ENCODE measurements around the gene TSSK6. TPM values are rescaled to one million over a fixed set of nuclear protein-coding genes. Genes with fewer than 3 reads are reported as not detected.
"Not testable (repeated sequence)": the region's sequence is repeated elsewhere in the genome, so short reads cannot be mapped to it uniquely, and the experiment has no call there.

Gene TSSK6
- total and polyA plus RNA-seq, 5 experiments from 2014 or later: 0.59 to 10.8 (median 3.7) TPM

- POLR2A ChIA-PET: interaction anchor here (1.2 to 2.4 kb wide), 3 partner anchors 13 to 90 kb away, joined by 3 to 8 read pairs (median 6); no protein-coding TSS in a partner anchor
- Mint-ChIP-seq H3K27ac (peak overlapping the region; percentile 22 to 90 (median 77)), H3K9me3 (no peaks in the 10 kb centered on the region), H3K36me3 (peaks cover 0 to 60% (median 9%) of the 10 kb centered on the region in 3 donors), H3K4me1 (peaks cover 39 to 91% (median 78%) of the 10 kb centered on the region in 4 donors), H3K4me3 (peak overlapping the region in 1 of 10 donors; percentile 16), H3K27me3 (no peaks in the 10 kb centered on the region)
- ATAC-seq: no peak
- DNase-seq: no peak
These were observed 40.2 kb downstream of the TSSK6 start for GRCh38 chr19:19475015-19475765.

- peaks cover 16 to 67% (median 30%) of the 10 kb centered on the region in 3 donors for H3K36me3 Mint-ChIP-seq
- H3K4me3 Mint-ChIP-seq: peak overlapping the region in 1 of 10 donors; percentile 34
- ATAC-seq, DNase-seq, H3K27me3 Mint-ChIP-seq: not testable (repeated sequence)
- peaks cover 0 to 19% (median 13%) of the 10 kb centered on the region in 9 donors for H3K9me3 Mint-ChIP-seq
- POLR2A ChIA-PET: interaction anchor here (0.9 kb wide), 1 partner anchor 12 kb away, joined by 4 read pairs; no protein-coding TSS in a partner anchor
- peaks cover 31 to 74% (median 61%) of the 10 kb centered on the region in 4 donors for H3K4me1 Mint-ChIP-seq
- H3K27ac Mint-ChIP-seq: peak overlapping the region; percentile 53 to 83 (median 70)
These were observed 43.2 kb downstream of the TSSK6 start for GRCh38 chr19:19472106-19472505.

GRCh38 chr19:19471682-19472081, 43.7 kb downstream of the TSSK6 start:
- H3K4me1 Mint-ChIP-seq: peaks cover 28 to 70% (median 58%) of the 10 kb centered on the region in 4 donors
- DNase-seq (no peak), ATAC-seq (no peak)
- H3K27ac Mint-ChIP-seq: peak overlapping the region in 7 of 10 donors; percentile 53 to 83 (median 59)
- H3K27me3 Mint-ChIP-seq: no peaks in the 10 kb centered on the region
- H3K9me3 Mint-ChIP-seq: peaks cover 0 to 19% (median 13%) of the 10 kb centered on the region in 9 donors
- H3K36me3 Mint-ChIP-seq: peaks cover 16 to 68% (median 34%) of the 10 kb centered on the region in 3 donors
- H3K4me3 Mint-ChIP-seq: peak overlapping the region in 1 of 10 donors; percentile 34
- POLR2A ChIA-PET: interaction anchor here (0.9 kb wide), 1 partner anchor 12 kb away, joined by 4 read pairs; no protein-coding TSS in a partner anchor

- Mint-ChIP-seq H3K9me3 (peaks cover 0 to 21% (median 13%) of the 10 kb centered on the region in 9 donors), H3K36me3 (peaks cover 16 to 71% (median 45%) of the 10 kb centered on the region in 3 donors), H3K4me3 (peak overlapping the region in 1 of 10 donors; percentile 26), H3K27ac (peak overlapping the region in 6 of 10 donors; percentile 5 to 74 (median 36)), H3K27me3 (no peaks in the 10 kb centered on the region), H3K4me1 (peaks cover 25 to 69% (median 55%) of the 10 kb centered on the region in 4 donors)
- DNase-seq (no peak), ATAC-seq (no peak)
- POLR2A ChIA-PET: interaction anchor here (0.7 to 1.0 kb wide), 2 partner anchors 11 to 53 kb away, joined by 4 to 6 read pairs; no protein-coding TSS in a partner anchor
These were observed 44.8 kb downstream of the TSSK6 start for GRCh38 chr19:19470579-19470978.

GRCh38 chr19:19468424-19469050, 46.8 kb downstream of the TSSK6 start:
- ATAC-seq (peak in 1 of 2 donors; percentile 33), DNase-seq (no peak)
- Mint-ChIP-seq H3K4me1 (peaks cover 28 to 69% (median 54%) of the 10 kb centered on the region in 4 donors), H3K4me3 (no peak overlapping the region), H3K27ac (peak overlapping the region in 8 of 10 donors; percentile 33 to 75 (median 59)), H3K27me3 (no peaks in the 10 kb centered on the region), H3K36me3 (peaks cover 16 to 64% (median 50%) of the 10 kb centered on the region in 3 donors), H3K9me3 (peaks cover 0 to 21% (median 13%) of the 10 kb centered on the region in 9 donors)
- POLR2A ChIA-PET: interaction anchor here (1.0 kb wide), 1 partner anchor 24 kb away, joined by 3 read pairs; no protein-coding TSS in a partner anchor

GRCh38 chr19:19466201-19466600, 49.1 kb downstream of the TSSK6 start:
- peak overlapping the region in 1 of 10 donors; percentile 16 for H3K4me3 Mint-ChIP-seq
- POLR2A ChIA-PET: no interaction called here
- H3K27me3 Mint-ChIP-seq: no peaks in the 10 kb centered on the region
- peak overlapping the region in 9 of 10 donors; percentile 2 to 83 (median 48) for H3K27ac Mint-ChIP-seq
- ATAC-seq (no peak), DNase-seq (no peak)
- peaks cover 0 to 21% (median 13%) of the 10 kb centered on the region in 9 donors for H3K9me3 Mint-ChIP-seq
- H3K4me1 Mint-ChIP-seq: peaks cover 36 to 71% (median 57%) of the 10 kb centered on the region in 4 donors
- peaks cover 16 to 46% (median 45%) of the 10 kb centered on the region in 3 donors for H3K36me3 Mint-ChIP-seq

GRCh38 chr19:19465436-19466070, 49.8 kb downstream of the TSSK6 start:
- H3K27ac Mint-ChIP-seq: peak overlapping the region in 7 of 10 donors; percentile 16 to 80 (median 66)
- no peak for ATAC-seq
- POLR2A ChIA-PET: no interaction called here
- H3K9me3 Mint-ChIP-seq: peaks cover 0 to 21% (median 13%) of the 10 kb centered on the region in 9 donors
- H3K4me3 Mint-ChIP-seq: peak overlapping the region in 1 of 10 donors; percentile 55
- peaks cover 41 to 71% (median 58%) of the 10 kb centered on the region in 4 donors for H3K4me1 Mint-ChIP-seq
- DNase-seq: no peak
- H3K36me3 Mint-ChIP-seq: peaks cover 16 to 44% (median 43%) of the 10 kb centered on the region in 3 donors
- no peaks in the 10 kb centered on the region for H3K27me3 Mint-ChIP-seq

- POLR2A ChIA-PET: interaction anchor here (1.2 kb wide), 1 partner anchor 79 kb away, joined by 3 read pairs; no protein-coding TSS in a partner anchor
- Mint-ChIP-seq H3K27ac (peak overlapping the region in 8 of 10 donors; percentile 19 to 84 (median 64)), H3K4me1 (peaks cover 42 to 77% (median 65%) of the 10 kb centered on the region in 4 donors), H3K36me3 (peaks cover 16 to 41% (median 40%) of the 10 kb centered on the region in 3 donors), H3K4me3 (peak overlapping the region in 1 of 10 donors; percentile 14), H3K27me3 (no peaks in the 10 kb centered on the region), H3K9me3 (peaks cover 0 to 21% (median 13%) of the 10 kb centered on the region in 9 donors)
- DNase-seq: no peak
- ATAC-seq: no peak
These were observed 50.8 kb downstream of the TSSK6 start for GRCh38 chr19:19464339-19465098.

Other genes with a start within 250 kb of the TSSK6 start
- gene TM6SF2, start 242.2 kb downstream of the TSSK6 start, total RNA-seq: not detected
- gene TM6SF2, start 242.2 kb downstream of the TSSK6 start, polyA plus RNA-seq: not detected
- 10 to 100 TPM; 97.0 to 97.9 TPM for gene SUGP1, start 195.0 kb downstream of the TSSK6 start, total RNA-seq
- 10 to 100 TPM; 24.7 to 42.2 (median 30.2) TPM for gene SUGP1, start 195.0 kb downstream of the TSSK6 start, polyA plus RNA-seq
- gene MAU2, start 194.7 kb downstream of the TSSK6 start, total RNA-seq: 100 to 1,000 TPM; 162 to 172 TPM
- gene MAU2, start 194.7 kb downstream of the TSSK6 start, polyA plus RNA-seq: 10 to 100 TPM; 20.3 to 24.3 (median 20.6) TPM
- gene GATAD2A, start 109.9 kb downstream of the TSSK6 start, total RNA-seq: 100 to 1,000 TPM; 101 to 107 TPM
- 10 to 100 TPM; 14.5 to 35.1 (median 20.2) TPM for gene GATAD2A, start 109.9 kb downstream of the TSSK6 start, polyA plus RNA-seq
- gene NDUFA13, start 677 bp upstream of the TSSK6 start, total RNA-seq: 100 to 1,000 TPM; 177 to 180 TPM
- 100 to 1,000 TPM; 329 to 360 (median 338) TPM for gene NDUFA13, start 677 bp upstream of the TSSK6 start, polyA plus RNA-seq
- 10 to 100 TPM; 11.1 to 12.8 TPM for gene YJEFN3, start 13.4 kb upstream of the TSSK6 start, total RNA-seq
- under 1 TPM in 2 of 3 donors, not detected in 1; 0.08 to 0.63 TPM for gene YJEFN3, start 13.4 kb upstream of the TSSK6 start, polyA plus RNA-seq
- gene CILP2, start 22.7 kb upstream of the TSSK6 start, total RNA-seq: under 1 TPM; 0.31 to 0.41 TPM
- gene CILP2, start 22.7 kb upstream of the TSSK6 start, polyA plus RNA-seq: under 1 TPM in 2 of 3 donors, not detected in 1; 0.56 to 0.64 TPM
- 10 to 100 TPM; 46.0 to 49.4 TPM for gene PBX4, start 103.1 kb upstream of the TSSK6 start, total RNA-seq
- gene PBX4, start 103.1 kb upstream of the TSSK6 start, polyA plus RNA-seq: 1 to 10 TPM; 2.6 to 6.9 (median 4.2) TPM
- 10 to 100 TPM; 82.7 to 93.1 TPM for gene LPAR2, start 112.7 kb upstream of the TSSK6 start, total RNA-seq
- 10 to 100 TPM; 12.9 to 38.0 (median 16.7) TPM for gene LPAR2, start 112.7 kb upstream of the TSSK6 start, polyA plus RNA-seq
- gene GMIP, start 128.1 kb upstream of the TSSK6 start, total RNA-seq: 100 to 1,000 TPM; 133 to 135 TPM
- gene GMIP, start 128.1 kb upstream of the TSSK6 start, polyA plus RNA-seq: 10 to 100 TPM; 40.6 to 72.4 (median 41.9) TPM
- gene ATP13A1, start 148.1 kb upstream of the TSSK6 start, total RNA-seq: 100 to 1,000 TPM; 155 to 158 TPM
- gene ATP13A1, start 148.1 kb upstream of the TSSK6 start, polyA plus RNA-seq: 10 to 100 TPM; 15.3 to 46.7 (median 20.7) TPM
- gene ZNF101, start 153.3 kb upstream of the TSSK6 start, total RNA-seq: 100 to 1,000 TPM; 252 to 269 TPM
- 100 to 1,000 TPM in 2 of 3 donors, 10 to 100 TPM in 1; 99.7 to 144 (median 131) TPM for gene ZNF101, start 153.3 kb upstream of the TSSK6 start, polyA plus RNA-seq
- 10 to 100 TPM; 39.8 TPM for gene ZNF14, start 217.6 kb upstream of the TSSK6 start, total RNA-seq
- 10 to 100 TPM in 2 of 3 donors, 1 to 10 TPM in 1; 8.2 to 16.3 (median 11.4) TPM for gene ZNF14, start 217.6 kb upstream of the TSSK6 start, polyA plus RNA-seq